ENCODE data around the gene CATSPERZ. TPM values are rescaled to one million over a fixed set of nuclear protein-coding genes. Genes with fewer than 3 reads are reported as not detected.

Gene CATSPERZ
- total and polyA plus RNA-seq, 9 of the 15 experiments (the other 6 are each of a cell fraction or from before 2014, with no cell fraction given) = 0.86 to 8.5 (median 3.5) TPM

DNA sequence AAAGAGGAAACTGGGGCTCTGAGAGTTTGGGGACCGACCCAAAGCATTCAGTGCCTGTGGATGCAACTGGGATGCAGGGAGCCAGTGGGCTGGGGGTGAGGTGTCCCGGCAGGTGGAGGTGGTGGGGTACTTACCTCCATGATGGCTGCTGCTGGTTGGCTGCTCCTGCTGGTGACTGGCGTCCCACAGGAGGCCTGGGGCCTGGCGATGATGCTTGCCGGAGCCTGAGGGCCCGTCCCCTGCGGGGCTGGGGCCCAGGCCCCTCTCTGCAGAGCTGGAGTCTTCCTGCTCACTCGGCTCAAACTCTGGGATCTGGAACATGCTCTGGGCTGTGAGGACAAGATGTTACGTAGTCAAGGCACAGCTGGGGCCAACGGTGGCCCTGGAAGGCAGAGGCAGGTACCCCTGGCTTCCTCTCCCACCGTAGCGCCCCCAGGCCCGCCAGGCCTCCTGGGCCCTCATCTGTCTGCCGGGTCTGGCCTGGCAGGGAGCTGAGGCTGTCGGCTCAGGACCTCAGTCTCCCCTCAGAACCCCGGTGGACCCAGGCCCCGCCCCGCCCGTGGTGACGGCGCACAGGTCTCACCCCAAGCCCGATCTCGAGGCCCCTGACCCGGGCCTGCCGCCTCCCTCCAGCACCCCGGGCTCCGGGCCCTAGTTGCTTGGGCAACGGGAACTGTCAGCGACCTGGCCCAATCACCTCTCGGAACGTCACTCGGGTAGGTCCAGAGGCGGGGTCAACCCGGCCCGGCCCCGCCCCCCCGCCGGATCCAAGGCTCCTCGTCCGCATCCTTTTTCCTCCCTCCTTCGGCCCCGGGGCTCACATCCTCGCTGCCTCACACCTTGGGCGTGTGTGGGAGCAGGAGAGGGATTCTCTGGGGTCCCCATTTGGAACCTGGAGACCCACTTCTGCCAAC, 15.9 kb upstream of the CATSPERZ start, which contains the start of gene BAD (continued):
- peak; percentile 58; the same call in 1 of the 2 replicates for TF ChIP-seq POLR2AphosphoS5 (IDR thresholded peaks at IDR 0.05; ENCODE audit: control insufficient read depth, insufficient read depth, low read depth, low read length)
- TF ChIP-seq RCOR1 (IDR thresholded peaks at IDR 0.05; ENCODE audit: borderline replicate concordance in 1 of 2, low read depth in 2 of 2, low read length in 2 of 2) = peak in 1 of 2 experiments; percentile 10; a peak in 1 of 4 replicates
- no peak for TF ChIP-seq NFE2L1 (tag; IDR thresholded peaks at IDR 0.05; ENCODE audit: borderline replicate concordance, low read depth)
- TF ChIP-seq RBM39 (optimal IDR thresholded peaks at IDR 0.05; ENCODE audit: low read depth, low read length) = no peak
- no peak for TF ChIP-seq CEBPG (CRISPR knock-in tag; IDR thresholded peaks at IDR 0.05)
- no peak for TF ChIP-seq CEBPG (tag; conservative IDR thresholded peaks at IDR 0.05 in 1 of 2, IDR thresholded peaks at IDR 0.05 in 1 of 2)
- TF ChIP-seq TBL1XR1 (IDR thresholded peaks at IDR 0.05; ENCODE audit: low read length in 2 of 2) = peak in 1 of 2 experiments; percentile 42; a peak in 1 of 4 replicates
- peak; percentile 93 for TF ChIP-seq CREM (IDR thresholded peaks at IDR 0.05; ENCODE audit: low read depth)
- no peak for TF ChIP-seq ZNF23 (CRISPR knock-in tag; IDR thresholded peaks at IDR 0.05)
- TF ChIP-seq POLR2G (IDR thresholded peaks at IDR 0.05; ENCODE audit: low read depth, low read length) = peak; percentile 80
- TF ChIP-seq GTF2E2 (tag; IDR thresholded peaks at IDR 0.05) = 0 out of 2 replicates have a peak, but pooled peaks have one; percentile 52
- TF ChIP-seq, protein P1, sequence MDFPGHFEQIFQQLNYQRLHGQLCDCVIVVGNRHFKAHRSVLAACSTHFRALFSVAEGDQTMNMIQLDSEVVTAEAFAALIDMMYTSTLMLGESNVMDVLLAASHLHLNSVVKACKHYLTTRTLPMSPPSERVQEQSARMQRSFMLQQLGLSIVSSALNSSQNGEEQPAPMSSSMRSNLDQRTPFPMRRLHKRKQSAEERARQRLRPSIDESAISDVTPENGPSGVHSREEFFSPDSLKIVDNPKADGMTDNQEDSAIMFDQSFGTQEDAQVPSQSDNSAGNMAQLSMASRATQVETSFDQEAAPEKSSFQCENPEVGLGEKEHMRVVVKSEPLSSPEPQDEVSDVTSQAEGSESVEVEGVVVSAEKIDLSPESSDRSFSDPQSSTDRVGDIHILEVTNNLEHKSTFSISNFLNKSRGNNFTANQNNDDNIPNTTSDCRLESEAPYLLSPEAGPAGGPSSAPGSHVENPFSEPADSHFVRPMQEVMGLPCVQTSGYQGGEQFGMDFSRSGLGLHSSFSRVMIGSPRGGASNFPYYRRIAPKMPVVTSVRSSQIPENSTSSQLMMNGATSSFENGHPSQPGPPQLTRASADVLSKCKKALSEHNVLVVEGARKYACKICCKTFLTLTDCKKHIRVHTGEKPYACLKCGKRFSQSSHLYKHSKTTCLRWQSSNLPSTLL (IDR thresholded peaks at IDR 0.05) = no peak
- TF ChIP-seq, protein P2, sequence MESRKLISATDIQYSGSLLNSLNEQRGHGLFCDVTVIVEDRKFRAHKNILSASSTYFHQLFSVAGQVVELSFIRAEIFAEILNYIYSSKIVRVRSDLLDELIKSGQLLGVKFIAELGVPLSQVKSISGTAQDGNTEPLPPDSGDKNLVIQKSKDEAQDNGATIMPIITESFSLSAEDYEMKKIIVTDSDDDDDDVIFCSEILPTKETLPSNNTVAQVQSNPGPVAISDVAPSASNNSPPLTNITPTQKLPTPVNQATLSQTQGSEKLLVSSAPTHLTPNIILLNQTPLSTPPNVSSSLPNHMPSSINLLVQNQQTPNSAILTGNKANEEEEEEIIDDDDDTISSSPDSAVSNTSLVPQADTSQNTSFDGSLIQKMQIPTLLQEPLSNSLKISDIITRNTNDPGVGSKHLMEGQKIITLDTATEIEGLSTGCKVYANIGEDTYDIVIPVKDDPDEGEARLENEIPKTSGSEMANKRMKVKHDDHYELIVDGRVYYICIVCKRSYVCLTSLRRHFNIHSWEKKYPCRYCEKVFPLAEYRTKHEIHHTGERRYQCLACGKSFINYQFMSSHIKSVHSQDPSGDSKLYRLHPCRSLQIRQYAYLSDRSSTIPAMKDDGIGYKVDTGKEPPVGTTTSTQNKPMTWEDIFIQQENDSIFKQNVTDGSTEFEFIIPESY (CRISPR knock-in tag; IDR thresholded peaks at IDR 0.05) = peak; percentile 68
- TF ChIP-seq E4F1 (CRISPR knock-in tag; IDR thresholded peaks at IDR 0.05; ENCODE audit: borderline replicate concordance) = no peak
- TF ChIP-seq RBM25 (IDR thresholded peaks at IDR 0.05; ENCODE audit: low read depth, low read length, severe bottlenecking) = peak; percentile 90
- no peak for TF ChIP-seq MEIS2 (IDR thresholded peaks at IDR 0.05; ENCODE audit: partially characterized antibody)
- TF ChIP-seq SP2 (IDR thresholded peaks at IDR 0.05; ENCODE audit: extremely low read depth, low read depth, low read length, poor library complexity, severe bottlenecking) = peak; percentile 71
